SK-N-SH treated with all-trans-retinoic acid at 6 μM for 48 hours (cell line): Measurements from ENCODE around the gene TAOK1.

Experiments used
- CSDC2 ChIP-seq: fragments of 250-450 bp; sonication (Bioruptor Pico); IDR thresholded peaks from 2 replicates; pipeline ENCODE4 v1.5.0; 2020; ENCODE audit warnings: mild to moderate bottlenecking, moderate library complexity
- OSR1 ChIP-seq: fragments of 250-450 bp; sonication (Bioruptor Pico); IDR thresholded peaks from 2 replicates; pipeline ENCODE4 v1.8.0; 2022; ENCODE audit warnings: moderate library complexity, mild to moderate bottlenecking, inconsistent platforms
- POU6F1 ChIP-seq: fragments of 250-450 bp; sonication (Bioruptor Pico); IDR thresholded peaks from 2 replicates; pipeline ENCODE4 v1.8.0; 2021; ENCODE audit warnings: low read depth, mild to moderate bottlenecking, moderate library complexity, borderline replicate concordance
- PPARA ChIP-seq: fragments of 250-450 bp; sonication (Bioruptor Pico); IDR thresholded peaks from 2 replicates; pipeline ENCODE4 v1.5.0; 2020; ENCODE audit warnings: mild to moderate bottlenecking, borderline replicate concordance
- RARB ChIP-seq: fragments of 250-450 bp; sonication (Bioruptor Pico); IDR thresholded peaks from 2 replicates; pipeline ENCODE4 v1.8.0; 2021; ENCODE audit warnings: mild to moderate bottlenecking, moderate library complexity
- ZFP3 ChIP-seq: fragments of 250-450 bp; sonication (Bioruptor Pico); IDR thresholded peaks from 2 replicates; pipeline ENCODE4 v1.5.0; 2020; ENCODE audit warnings: mild to moderate bottlenecking, moderate library complexity

GRCh38 chr17:29379084-29379991 lies 10.8 kb upstream of the TAOK1 start:
- no peak for TF ChIP-seq RARB (CRISPR knock-in tag)
- TF ChIP-seq CSDC2 (CRISPR knock-in tag), result no peak
- no peak for TF ChIP-seq PPARA (CRISPR knock-in tag)
- no peak for TF ChIP-seq ZFP3
- TF ChIP-seq POU6F1 (CRISPR knock-in tag), result no peak
- TF ChIP-seq OSR1 (CRISPR knock-in tag), result no peak
